DOHH2 (cell line): ENCODE data around the gene SVIL.
A peak's percentile ranks its signal among the peaks of the same experiment; 100 is the strongest.
"Not testable (repeated sequence)": the region's sequence is repeated elsewhere in the genome, so short reads cannot be mapped to it uniquely, and the experiment has no call there.

Source experiments
- H3F3A ChIP-seq: fragments of 200-600 bp; sonication (generic), shearing (Covaris generic); 2 replicates; pipeline ENCODE4 v1.6.0; 2016; ENCODE audit warnings: antibody characterized with exemption, mild to moderate bottlenecking; ENCODE audit not compliant: control insufficient read depth, insufficient read depth
- H3K27ac ChIP-seq: fragments of 200-600 bp; sonication (generic); 2 replicates; pipeline ENCODE4 v1.5.1; 2014; ENCODE audit warnings: low read depth, mild to moderate bottlenecking, low read length, moderate library complexity
- H3K27me3 ChIP-seq: fragments of 200-600 bp; sonication (generic); 2 replicates; pipeline ENCODE4 v1.6.1; 2014; ENCODE audit warnings: mild to moderate bottlenecking, low read length, mixed read lengths; ENCODE audit not compliant: control insufficient read depth
- H3K36me3 ChIP-seq: fragments of 200-600 bp; sonication (generic); 2 replicates; pipeline ENCODE4 v1.6.1; 2014; ENCODE audit warnings: mild to moderate bottlenecking, low read length, moderate library complexity, mixed read lengths; ENCODE audit not compliant: control insufficient read depth
- H3K4me1 ChIP-seq: fragments of 200-600 bp; sonication (generic); 2 replicates; pipeline ENCODE4 v1.6.1; 2014; ENCODE audit warnings: mild to moderate bottlenecking, low read length, mixed read lengths; ENCODE audit not compliant: control insufficient read depth
- H3K4me2 ChIP-seq: fragments of 200-600 bp; sonication (generic); 2 replicates; pipeline ENCODE4 v1.6.0; 2014; ENCODE audit warnings: mild to moderate bottlenecking, low read length, moderate library complexity
- H3K4me3 ChIP-seq: fragments of 200-600 bp; sonication (generic); 2 replicates; pipeline ENCODE4 v1.5.1; 2014; ENCODE audit warnings: mild to moderate bottlenecking, low read length, mixed read lengths
- H3K79me2 ChIP-seq: fragments of 200-600 bp; sonication (generic); 2 replicates; pipeline ENCODE4 v1.6.1; 2014; ENCODE audit warnings: mild to moderate bottlenecking, low read length, mixed read lengths; ENCODE audit not compliant: control insufficient read depth
- H3K9me2 ChIP-seq: fragments of 200-600 bp; sonication (generic); replicated peaks from 2 replicates; pipeline ENCODE4 v1.6.1; 2014; ENCODE audit warnings: mild to moderate bottlenecking, low read length, mixed read lengths; ENCODE audit not compliant: control insufficient read depth
- H3K9me3 ChIP-seq: fragments of 200-600 bp; sonication (generic); 2 replicates; pipeline ENCODE4 v1.6.1; 2014; ENCODE audit warnings: antibody characterized with exemption, low read length, mixed read lengths; ENCODE audit not compliant: control insufficient read depth, insufficient read depth
- H4K20me1 ChIP-seq: fragments of 200-600 bp; sonication (generic); 2 replicates; pipeline ENCODE4 v1.6.0; 2014; ENCODE audit warnings: low read depth, mild to moderate bottlenecking, antibody characterized with exemption, low read length, moderate library complexity; ENCODE audit not compliant: control insufficient read depth, insufficient read depth
- CTCF ChIP-seq: fragments of 200-600 bp; sonication (generic); IDR thresholded peaks from one replicate; pipeline ENCODE4 v1.5.1; 2014; ENCODE audit warnings: antibody characterized with exemption, mild to moderate bottlenecking, low read depth, low read length; ENCODE audit not compliant: poor library complexity, severe bottlenecking
- EZH2phosphoT487 ChIP-seq: fragments of 200-600 bp; sonication (generic); IDR thresholded peaks from 2 replicates; pipeline ENCODE4 v1.6.1; 2017; ENCODE audit warnings: borderline replicate concordance, mild to moderate bottlenecking, antibody characterized with exemption, low read length, moderate library complexity, mixed read lengths

The SVIL gene

GRCh38 chr10:29488471-29488870 lies 146.3 kb downstream of the SVIL start:
- H3K4me1 ChIP-seq: peaks cover 16% of the 10 kb centered on the region
- not testable (repeated sequence) for H3K79me2 ChIP-seq, H3K9me2 ChIP-seq, H3F3A ChIP-seq, H4K20me1 ChIP-seq, H3K4me3 ChIP-seq, H3K27ac ChIP-seq, H3K36me3 ChIP-seq, H3K27me3 ChIP-seq, H3K4me2 ChIP-seq, H3K9me3 ChIP-seq

GRCh38 chr10:29487884-29488266 lies 146.9 kb downstream of the SVIL start:
- not testable (repeated sequence) for H3K27ac ChIP-seq, H3K79me2 ChIP-seq, H3K4me3 ChIP-seq, H3K36me3 ChIP-seq, H4K20me1 ChIP-seq, H3K9me3 ChIP-seq, H3K9me2 ChIP-seq, H3F3A ChIP-seq, H3K27me3 ChIP-seq
- Histone ChIP-seq H3K4me2 (peak overlapping the region; percentile 31; the same call in 1 of the 2 replicates), H3K4me1 (peaks cover 19% of the 10 kb centered on the region)

GRCh38 chr10:29487032-29487883 lies 147.5 kb downstream of the SVIL start:
- H4K20me1 ChIP-seq, H3K4me3 ChIP-seq, H3K27ac ChIP-seq, H3K79me2 ChIP-seq, H3F3A ChIP-seq, H3K9me2 ChIP-seq, H3K9me3 ChIP-seq, H3K36me3 ChIP-seq, H3K27me3 ChIP-seq: not testable (repeated sequence)
- Histone ChIP-seq H3K4me1 (peaks cover 25% of the 10 kb centered on the region), H3K4me2 (peak overlapping the region; percentile 31; the same call in 1 of the 2 replicates)

- H3K79me2 ChIP-seq: no peaks in the 10 kb centered on the region
- no peaks in the 10 kb centered on the region for H3K9me2 ChIP-seq
- no peak for TF ChIP-seq EZH2phosphoT487
- TF ChIP-seq CTCF: no peak
- no peaks in the 10 kb centered on the region for H3F3A ChIP-seq
- H3K9me3 ChIP-seq: no peaks in the 10 kb centered on the region
- peaks cover 29% of the 10 kb centered on the region for H3K4me1 ChIP-seq
- no peak overlapping the region for H3K27ac ChIP-seq
- H3K36me3 ChIP-seq: no peaks in the 10 kb centered on the region
- no peaks in the 10 kb centered on the region for H3K27me3 ChIP-seq
- H4K20me1 ChIP-seq: no peaks in the 10 kb centered on the region
- no peak overlapping the region for H3K4me2 ChIP-seq
- no peak overlapping the region for H3K4me3 ChIP-seq
Measured at GRCh38 chr10:29486433-29486832, 148.3 kb downstream of the SVIL start.

GRCh38 chr10:29484677-29485076 lies 150.1 kb downstream of the SVIL start:
- H3K9me3 ChIP-seq, H4K20me1 ChIP-seq, H3K36me3 ChIP-seq, H3K4me3 ChIP-seq, H3F3A ChIP-seq, H3K4me2 ChIP-seq, H3K9me2 ChIP-seq, H3K79me2 ChIP-seq, H3K27me3 ChIP-seq, H3K27ac ChIP-seq: not testable (repeated sequence)
- peaks cover 40% of the 10 kb centered on the region for H3K4me1 ChIP-seq
